22Rv1 (cell line): Measurements from ENCODE around the gene MRRF.

Experiments
- H3K27ac ChIP-seq: fragments of 450-650 bp; 2 replicates; pipeline ENCODE4 v1.5.1; 2017
- CTCF ChIP-seq: fragments of 450-650 bp; IDR thresholded peaks from 2 replicates; pipeline ENCODE4 v1.5.1; 2017; ENCODE audit warnings: mild to moderate bottlenecking
- ZFX ChIP-seq: fragments of 450-650 bp; IDR thresholded peaks from 2 replicates; pipeline ENCODE4 v1.6.1; 2017; ENCODE audit warnings: antibody characterized with exemption, borderline replicate concordance

MRRF gene

GRCh38 chr9:122302237-122303093 lies 37.8 kb downstream of the MRRF start:
- H3K27ac ChIP-seq: no peak overlapping the region
- TF ChIP-seq ZFX: no peak

- TF ChIP-seq ZFX (no peak), CTCF (no peak)
- H3K27ac ChIP-seq: no peak overlapping the region
These were observed 42.4 kb downstream of the MRRF start for GRCh38 chr9:122307061-122307460.

- H3K27ac ChIP-seq: no peak overlapping the region
- TF ChIP-seq ZFX (no peak), CTCF (no peak)
These were observed 43.2 kb downstream of the MRRF start for GRCh38 chr9:122307925-122308324.

GRCh38 chr9:122309861-122310260 lies 45.2 kb downstream of the MRRF start:
- TF ChIP-seq CTCF: no peak
- no peak for TF ChIP-seq ZFX
- H3K27ac ChIP-seq: no peak overlapping the region

- no peak overlapping the region for H3K27ac ChIP-seq
- TF ChIP-seq CTCF: no peak
- TF ChIP-seq ZFX: no peak
These were observed 49.5 kb downstream of the MRRF start for GRCh38 chr9:122314165-122314564.

GRCh38 chr9:122315534-122315933 lies 50.9 kb downstream of the MRRF start:
- H3K27ac ChIP-seq: no peak overlapping the region; the same call in 1 of the 2 replicates
- no peak for TF ChIP-seq ZFX

GRCh38 chr9:122318284-122318683 lies 53.6 kb downstream of the MRRF start:
- no peak for TF ChIP-seq CTCF
- TF ChIP-seq ZFX: no peak
- no peak overlapping the region for H3K27ac ChIP-seq

GRCh38 chr9:122320413-122320881 lies 55.8 kb downstream of the MRRF start:
- H3K27ac ChIP-seq: no peak overlapping the region
- TF ChIP-seq ZFX: no peak
- TF ChIP-seq CTCF: no peak
